GM19467 (cell line): ENCODE data around the gene WNT10A.

Source experiments
- ATAC-seq: cut with Tn5 transposase; IDR thresholded peaks from one replicate; pipeline ENCODE4 v1.9.1; 2021; ENCODE audit warnings: mild to moderate bottlenecking, moderate library complexity; ENCODE audit not compliant: unreplicated experiment

The WNT10A gene

DNA sequence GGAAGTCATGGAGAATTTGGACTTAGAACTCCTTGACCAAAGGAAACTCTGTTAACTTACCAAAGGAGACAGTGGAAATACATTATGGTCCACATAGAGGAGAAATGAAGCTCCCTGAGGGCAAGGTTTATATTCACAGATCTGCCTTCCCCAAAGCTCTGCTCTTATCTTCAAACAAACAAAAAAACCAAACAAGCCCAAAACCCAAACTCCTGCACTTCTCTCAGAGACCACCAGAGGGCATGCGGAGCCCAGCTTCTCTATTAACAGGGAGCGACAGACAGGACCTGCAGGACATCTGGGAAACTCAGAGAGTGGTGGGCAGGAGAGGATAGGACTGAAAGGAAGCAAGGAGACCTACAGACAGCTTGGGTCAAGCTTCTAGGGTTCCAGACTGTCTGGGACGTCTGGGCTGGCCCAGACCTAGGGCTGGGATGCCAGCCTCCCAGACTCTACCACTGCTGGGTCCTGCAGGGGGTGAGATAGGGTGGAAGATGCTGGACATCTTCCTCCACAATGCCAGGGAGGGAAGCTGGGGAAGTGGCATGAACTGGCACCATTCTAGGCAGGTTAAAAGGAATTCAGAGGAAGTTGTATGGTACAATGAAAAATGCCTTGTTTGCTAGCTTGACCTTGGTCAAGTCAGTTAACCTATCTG lies 4.0 kb upstream of the WNT10A start:
- ATAC-seq: no peak

- ATAC-seq: no peak
These were observed 3.3 kb upstream of the WNT10A start for GRCh38 chr2:218877331-218877730.

- no peak for ATAC-seq
These were observed 2.8 kb upstream of the WNT10A start for GRCh38 chr2:218877891-218878290.

- ATAC-seq: no peak
These were observed 2.2 kb upstream of the WNT10A start for GRCh38 chr2:218878486-218878885.

DNA sequence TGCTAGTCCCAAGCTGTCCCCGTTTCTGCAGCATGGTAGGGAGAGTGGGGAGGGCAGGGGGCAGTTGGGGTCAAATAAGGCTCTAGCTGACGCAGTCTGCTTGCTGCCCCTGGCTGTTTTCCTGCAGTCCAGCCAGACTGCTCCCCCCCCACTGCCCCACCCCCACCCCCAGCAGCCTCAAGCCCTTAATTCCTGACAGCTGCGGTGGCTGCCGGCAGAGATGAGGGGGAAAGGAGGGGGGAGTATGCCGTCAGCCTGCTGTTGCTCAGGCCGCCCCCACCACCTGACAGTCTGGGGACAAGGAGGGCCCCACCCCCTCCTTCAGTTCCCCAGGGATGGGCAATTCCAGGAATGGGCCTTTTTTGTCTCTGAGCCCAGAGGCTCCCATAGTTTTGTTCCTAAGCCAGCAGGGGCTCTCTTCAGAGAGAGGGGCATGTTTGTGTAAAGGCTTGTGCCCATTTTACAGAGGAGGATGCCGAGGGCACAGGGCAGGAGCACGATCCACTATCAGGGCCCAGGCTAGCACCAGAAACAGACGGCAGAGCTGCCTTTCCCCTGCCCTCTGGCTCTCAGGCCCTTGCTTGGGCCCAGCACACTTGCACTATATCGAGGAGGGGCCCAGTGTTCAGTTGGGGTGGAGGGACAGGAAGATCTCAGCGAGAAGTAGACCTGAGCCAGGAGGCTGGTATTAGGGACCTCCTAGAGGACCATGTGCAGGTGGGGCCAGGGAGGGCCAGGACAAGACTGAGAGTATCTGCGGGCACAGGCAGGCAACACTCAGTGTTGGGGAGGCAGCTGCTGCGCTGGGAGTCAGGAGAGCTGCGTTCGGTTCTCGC lies 1.5 kb upstream of the WNT10A start:
- no peak for ATAC-seq

GRCh38 chr2:218879776-218880101 lies 913 bp upstream of the WNT10A start:
- ATAC-seq: no peak

- ATAC-seq: no peak
These were observed 375 bp downstream of the WNT10A start for GRCh38 chr2:218880859-218881594.

- no peak for ATAC-seq
These were observed 1.2 kb downstream of the WNT10A start for GRCh38 chr2:218881744-218882460.

DNA sequence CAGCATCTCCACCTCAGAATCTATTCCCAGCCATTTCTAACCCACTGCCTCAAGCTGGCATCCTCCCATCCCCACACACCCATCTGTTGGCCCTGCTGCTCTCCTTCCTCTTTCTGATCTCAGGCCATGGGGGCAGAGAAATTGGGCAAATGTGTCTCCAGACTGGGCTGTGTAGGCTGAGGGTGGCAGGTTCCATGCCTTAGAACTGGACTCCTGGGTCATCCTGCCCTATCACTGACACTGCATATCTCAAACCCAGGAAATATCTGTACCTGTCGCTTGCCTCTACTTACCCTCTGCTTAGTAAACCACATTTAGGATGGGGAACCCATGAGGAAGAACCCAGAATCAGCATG lies 1.8 kb downstream of the WNT10A start:
- no peak for ATAC-seq

DNA sequence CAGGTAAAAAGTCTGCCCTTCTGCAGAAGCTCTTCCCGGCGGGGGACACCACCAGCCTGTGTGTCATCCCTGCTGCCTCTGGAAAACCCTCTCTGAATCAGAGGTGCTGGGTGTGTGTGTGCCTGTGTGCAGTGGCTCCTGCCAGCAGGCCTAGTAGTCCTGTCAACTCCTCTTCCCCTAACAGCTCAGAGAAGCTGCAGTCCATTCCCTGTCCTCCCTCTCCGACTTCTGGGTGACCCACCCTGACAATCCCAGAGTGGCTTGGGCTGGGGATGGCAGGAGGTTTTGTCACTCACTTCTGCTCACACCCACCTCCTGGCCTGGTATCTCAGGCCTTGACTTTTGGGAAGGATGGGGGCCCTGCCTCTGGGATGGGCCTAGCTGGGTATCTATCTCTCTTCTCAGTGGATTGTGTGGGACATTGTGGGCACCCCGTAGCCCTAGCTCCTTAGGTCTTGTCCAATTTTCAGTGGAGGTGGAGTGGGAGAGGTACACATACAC lies 2.3 kb downstream of the WNT10A start:
- ATAC-seq: no peak

- ATAC-seq: no peak
These were observed 3.1 kb downstream of the WNT10A start for GRCh38 chr2:218883491-218884490.

GRCh38 chr2:218884519-218884918 lies 3.9 kb downstream of the WNT10A start:
- ATAC-seq: no peak

DNA sequence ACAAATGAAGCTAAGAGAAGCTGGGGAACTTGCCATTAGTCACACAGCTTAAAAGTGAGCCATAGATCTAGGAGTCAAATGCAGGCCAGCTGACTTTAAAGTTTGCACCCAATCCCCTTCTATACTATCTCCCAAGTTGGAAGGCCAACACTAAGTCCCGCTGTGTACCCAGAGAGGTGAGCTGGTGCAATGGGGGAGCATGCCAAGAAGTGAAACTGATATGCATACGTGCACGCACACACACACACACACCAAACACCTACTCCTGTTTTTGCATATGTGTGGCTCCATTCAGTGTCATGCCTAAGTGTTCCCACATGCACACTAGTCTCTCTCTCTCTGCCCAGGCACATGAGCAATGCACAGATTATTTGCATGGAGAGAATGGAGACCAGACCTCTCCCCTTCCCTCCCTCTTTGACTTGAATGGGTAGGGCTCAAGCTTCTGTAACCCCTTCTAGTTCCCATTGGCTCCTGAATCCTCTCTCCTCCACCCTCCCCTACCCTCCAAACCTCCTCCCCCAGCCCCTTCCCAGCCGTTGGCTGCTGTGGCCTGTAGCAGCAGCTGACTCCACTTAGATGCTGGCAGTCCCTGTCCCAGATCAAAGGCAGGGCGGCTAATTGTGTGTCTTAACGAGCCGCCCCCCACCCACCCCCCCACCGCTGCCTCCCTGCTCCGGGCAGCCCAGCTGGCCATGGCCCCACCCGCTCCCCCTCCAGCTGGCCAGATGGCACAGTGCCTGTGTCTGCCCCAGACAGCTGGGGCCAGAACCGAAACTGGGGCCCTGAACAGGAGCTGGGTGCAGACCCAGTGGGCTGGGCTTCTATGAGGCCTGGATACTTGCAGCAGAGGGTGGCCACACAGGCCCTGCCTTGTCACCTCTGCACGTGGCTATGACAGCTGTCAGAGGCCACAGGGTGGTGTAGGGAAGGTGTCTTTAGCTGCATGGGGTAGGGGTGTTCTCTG lies 5.6 kb downstream of the WNT10A start:
- ATAC-seq: peak; percentile 57

GRCh38 chr2:218887079-218887478 lies 6.4 kb downstream of the WNT10A start:
- ATAC-seq: no peak

GRCh38 chr2:218888341-218888740 lies 7.7 kb downstream of the WNT10A start:
- no peak for ATAC-seq

DNA sequence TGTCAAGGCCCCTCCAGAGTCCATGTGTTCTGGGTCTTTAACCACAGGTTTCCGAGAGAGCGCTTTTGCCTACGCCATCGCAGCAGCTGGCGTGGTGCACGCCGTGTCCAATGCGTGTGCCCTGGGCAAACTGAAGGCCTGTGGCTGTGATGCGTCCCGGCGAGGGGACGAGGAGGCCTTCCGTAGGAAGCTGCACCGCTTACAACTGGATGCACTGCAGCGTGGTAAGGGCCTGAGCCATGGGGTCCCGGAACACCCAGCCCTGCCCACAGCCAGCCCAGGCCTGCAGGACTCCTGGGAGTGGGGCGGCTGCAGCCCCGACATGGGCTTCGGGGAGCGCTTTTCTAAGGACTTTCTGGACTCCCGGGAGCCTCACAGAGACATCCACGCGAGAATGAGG lies 9.3 kb downstream of the WNT10A start:
- ATAC-seq: no peak

GRCh38 chr2:218890369-218890768 lies 9.7 kb downstream of the WNT10A start:
- no peak for ATAC-seq

DNA sequence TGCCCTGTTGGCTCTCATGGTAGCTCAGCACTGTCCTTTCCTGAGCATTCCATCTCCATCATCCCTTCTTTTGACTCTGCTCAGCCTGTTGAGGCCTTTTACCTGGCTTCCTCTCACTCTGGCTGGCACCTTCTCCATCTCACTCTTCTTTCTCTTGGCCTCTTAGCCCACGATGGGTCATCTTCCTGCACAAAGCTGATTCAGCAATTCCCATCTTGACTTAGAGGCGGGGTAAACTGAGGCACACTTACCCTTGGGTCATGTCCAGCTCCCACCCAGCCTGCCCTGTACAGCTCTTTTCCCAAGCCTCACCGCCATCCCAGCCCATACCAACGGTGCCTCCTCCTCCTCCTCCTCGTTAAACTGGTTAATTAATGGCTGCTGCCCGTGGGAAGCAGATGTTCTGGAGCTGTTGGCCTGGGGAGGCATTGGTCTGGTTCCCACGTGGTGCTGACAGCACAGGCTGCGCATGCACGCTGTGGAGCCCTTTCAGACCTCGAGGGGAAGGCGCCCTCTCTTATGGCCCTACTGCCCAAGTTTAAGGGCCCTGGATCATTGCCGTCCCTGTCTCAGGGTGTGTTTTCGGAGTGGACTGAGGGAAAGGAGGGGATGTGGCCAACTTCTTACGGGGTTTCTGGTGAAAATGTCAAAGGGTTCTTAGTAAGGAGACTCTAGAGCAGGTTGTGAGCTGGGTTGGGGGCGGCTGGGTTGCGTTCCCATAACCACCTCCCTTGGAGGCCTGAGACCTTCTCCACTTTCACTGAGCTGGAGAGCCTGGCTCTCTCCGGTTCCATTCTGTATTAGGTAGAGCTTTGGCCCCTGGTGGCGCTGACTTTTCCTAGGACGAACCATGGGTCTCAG lies 10.9 kb downstream of the WNT10A start:
- no peak for ATAC-seq
